GM12878 (cell line): ENCODE measurements around the gene MRPS18A. TPM values are rescaled to one million over a fixed set of nuclear protein-coding genes. Genes with fewer than 3 reads are reported as not detected.

Source experiments
- CBX3 ChIP-seq: fragments of 200-600 bp; sonication (generic); IDR thresholded peaks from 2 replicates; pipeline ENCODE4 v1.6.1; 2016; ENCODE audit warnings: low read depth, borderline replicate concordance
- CHD4 ChIP-seq: fragments of 200-600 bp; sonication (generic); IDR thresholded peaks from 2 replicates; pipeline ENCODE4 v1.6.1; 2016; ENCODE audit warnings: mild to moderate bottlenecking
- CREM ChIP-seq: IDR thresholded peaks from 2 replicates; pipeline ENCODE4 v1.6.1; 2014; ENCODE audit warnings: antibody characterized with exemption, low read depth
- GATAD2B ChIP-seq: fragments of 450-650 bp; conservative IDR thresholded peaks from 2 replicates; pipeline ENCODE4 v1.6.1; 2017; ENCODE audit warnings: low read depth, mild to moderate bottlenecking, moderate library complexity
- JUNB ChIP-seq: IDR thresholded peaks from 2 replicates; pipeline ENCODE4 v1.6.1; 2016; ENCODE audit warnings: antibody characterized with exemption, mild to moderate bottlenecking
- KDM1A ChIP-seq: fragments of 200-600 bp; sonication (generic); IDR thresholded peaks from 2 replicates; pipeline ENCODE4 v1.6.1; 2016; ENCODE audit warnings: borderline replicate concordance
- MTA2 ChIP-seq: fragments of 450-650 bp; IDR thresholded peaks from 2 replicates; pipeline ENCODE4 v1.6.1; 2016; ENCODE audit warnings: low read depth, mild to moderate bottlenecking, moderate library complexity
- MYB ChIP-seq: fragments of 150-350 bp; IDR thresholded peaks from 2 replicates; pipeline ENCODE4 v1.6.1; 2014; ENCODE audit warnings: mild to moderate bottlenecking, low read depth, low read length, borderline replicate concordance
- NRF1 ChIP-seq: conservative IDR thresholded peaks from 2 replicates; pipeline ENCODE4 v1.6.1; 2011; ENCODE audit warnings: mild to moderate bottlenecking, low read depth, low read length, improper control_type of control experiment
- POU2F2 ChIP-seq: IDR thresholded peaks from 3 replicates; pipeline ENCODE4 v1.6.1; 2011; ENCODE audit warnings: low read depth, mild to moderate bottlenecking, low read length, borderline replicate concordance
- RAD51 ChIP-seq: fragments of 450-650 bp; IDR thresholded peaks from 2 replicates; pipeline ENCODE4 v1.6.1; 2016; ENCODE audit warnings: moderate library complexity, mild to moderate bottlenecking, inconsistent platforms
- RB1 ChIP-seq: fragments of 450-650 bp; formaldehyde crosslinking; IDR thresholded peaks from 2 replicates; pipeline ENCODE4 v1.6.1; 2017; ENCODE audit warnings: mild to moderate bottlenecking, borderline replicate concordance
- RBBP5 ChIP-seq: fragments of 200-600 bp; sonication (generic); conservative IDR thresholded peaks from 2 replicates; pipeline ENCODE4 v1.6.1; 2016
- RFX5 ChIP-seq: IDR thresholded peaks from 2 replicates; pipeline ENCODE4 v1.6.1; 2011; ENCODE audit warnings: low read depth, low read length, improper control_type of control experiment
- SIN3A ChIP-seq: IDR thresholded peaks from 2 replicates; pipeline ENCODE4 v1.6.1; 2012; ENCODE audit warnings: low read depth, low read length, improper control_type of control experiment
- SRF ChIP-seq, 2 experiments: IDR thresholded peaks; 2 replicates each; pipeline ENCODE4 v1.6.1; 2011; ENCODE audit warnings: low read depth in 2 of 2, low read length in 2 of 2, mild to moderate bottlenecking in 1 of 2, moderate library complexity in 1 of 2
- TAF1 ChIP-seq: IDR thresholded peaks from 2 replicates; pipeline ENCODE4 v1.6.1; 2011; ENCODE audit warnings: mild to moderate bottlenecking, low read depth, low read length, borderline replicate concordance
- TCF7 ChIP-seq: IDR thresholded peaks from 2 replicates; pipeline ENCODE4 v1.6.1; 2014; ENCODE audit warnings: antibody characterized with exemption, borderline replicate concordance
- USF2 ChIP-seq: IDR thresholded peaks from 2 replicates; pipeline ENCODE4 v1.6.1; 2011; ENCODE audit warnings: low read depth, low read length, improper control_type of control experiment, borderline replicate concordance
- ZSCAN29 ChIP-seq: fragments of 450-650 bp; IDR thresholded peaks from 2 replicates; pipeline ENCODE4 v1.6.1; 2017; ENCODE audit warnings: mild to moderate bottlenecking, moderate library complexity
- polyA plus RNA-seq, 11 experiments: library from polyadenylated mRNA; depleted of rRNA in 4 of 11; unstranded in 6 of 11; stranded (reverse) in 5 of 11; fragments of >200 nt; fragmentation: Nextera tagmentation in 4 of 11; fragmentation: Illumina TruSeq in 1 of 11; extraction: Ambion mirVana in 4 of 11; extraction: Trizol in 1 of 11; gene quantifications; 1 replicate in 1 of 11; 2 replicates in 10 of 11; pipeline versions ENCODE4 v1.2.1 to v1.2.3, GENCODE V29; 2011 to 2016; ENCODE audit warnings: inconsistent platforms in 2 of 11, missing spikeins in 2 of 11, low read depth in 1 of 11
- total RNA-seq, 4 experiments: library from RNA; depleted of rRNA in 3 of 4; stranded (reverse); fragments of >200 nt in 3 of 4; fragmentation: Illumina TruSeq in 1 of 4; extraction: Trizol in 1 of 4; gene quantifications; 2 replicates each; pipeline versions ENCODE4 v1.2.1 to v1.2.3, GENCODE V29; 2013 to 2021
- TF ChIP-seq, protein P1 (sequence below): fragments of 450-650 bp; formaldehyde crosslinking; IDR thresholded peaks from 2 replicates; pipeline ENCODE4 v1.4.0; 2022; ENCODE audit warnings: mild to moderate bottlenecking, moderate library complexity
- TF ChIP-seq, protein P2 (sequence below): IDR thresholded peaks from 2 replicates; pipeline ENCODE4 v1.6.1; 2012; ENCODE audit warnings: low read depth, low read length, improper control_type of control experiment
- TF ChIP-seq, protein P3 (sequence below): fragments of 450-650 bp; IDR thresholded peaks from 2 replicates; pipeline ENCODE4 v1.6.1; 2017; ENCODE audit warnings: low read depth, mild to moderate bottlenecking, moderate library complexity

The MRPS18A gene
- total and polyA plus RNA-seq, 10 of the 15 experiments (the other 5 are each of a cell fraction or from before 2014, with no cell fraction given): 66.3 to 158 (median 98.7) TPM

GRCh38 chr6:43733471-43734293, 46.1 kb upstream of the MRPS18A start (continued):
- TF ChIP-seq ZSCAN29 (no peak), POU2F2 (no peak), SRF (IDR thresholded peaks at IDR 0.05; ENCODE audit: low read depth in 2 of 2, low read length in 2 of 2) (peak; percentile 83), TCF7 (no peak; the same call in 1 of the 2 replicates), NRF1 (no peak), RBBP5 (no peak), RB1 (no peak), MTA2 (no peak), RAD51 (no peak), TAF1 (0 out of 2 replicates have a peak, but pooled peaks have one; percentile 17), CHD4 (no peak), RFX5 (no peak), CBX3 (no peak), MYB (no peak), SIN3A (no peak), CREM (peak; percentile 50; the same call in 1 of the 2 replicates), JUNB (no peak), KDM1A (no peak), GATAD2B (no peak), USF2 (no peak)
- TF ChIP-seq, protein P1, sequence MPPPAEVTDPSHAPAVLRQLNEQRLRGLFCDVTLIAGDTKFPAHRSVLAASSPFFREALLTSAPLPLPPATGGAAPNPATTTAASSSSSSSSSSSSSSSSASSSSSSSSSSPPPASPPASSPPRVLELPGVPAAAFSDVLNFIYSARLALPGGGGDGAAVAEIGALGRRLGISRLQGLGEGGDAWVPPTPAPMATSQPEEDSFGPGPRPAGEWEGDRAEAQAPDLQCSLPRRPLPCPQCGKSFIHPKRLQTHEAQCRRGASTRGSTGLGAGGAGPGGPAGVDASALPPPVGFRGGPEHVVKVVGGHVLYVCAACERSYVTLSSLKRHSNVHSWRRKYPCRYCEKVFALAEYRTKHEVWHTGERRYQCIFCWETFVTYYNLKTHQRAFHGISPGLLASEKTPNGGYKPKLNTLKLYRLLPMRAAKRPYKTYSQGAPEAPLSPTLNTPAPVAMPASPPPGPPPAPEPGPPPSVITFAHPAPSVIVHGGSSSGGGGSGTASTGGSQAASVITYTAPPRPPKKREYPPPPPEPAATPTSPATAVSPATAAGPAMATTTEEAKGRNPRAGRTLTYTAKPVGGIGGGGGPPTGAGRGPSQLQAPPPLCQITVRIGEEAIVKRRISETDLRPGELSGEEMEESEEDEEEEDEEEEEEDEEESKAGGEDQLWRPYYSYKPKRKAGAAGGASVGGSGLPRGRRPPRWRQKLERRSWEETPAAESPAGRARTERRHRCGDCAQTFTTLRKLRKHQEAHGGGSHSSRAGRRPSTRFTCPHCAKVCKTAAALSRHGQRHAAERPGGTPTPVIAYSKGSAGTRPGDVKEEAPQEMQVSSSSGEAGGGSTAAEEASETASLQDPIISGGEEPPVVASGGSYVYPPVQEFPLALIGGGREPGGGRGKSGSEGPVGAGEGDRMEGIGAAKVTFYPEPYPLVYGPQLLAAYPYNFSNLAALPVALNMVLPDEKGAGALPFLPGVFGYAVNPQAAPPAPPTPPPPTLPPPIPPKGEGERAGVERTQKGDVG (CRISPR knock-in tag): no peak
- TF ChIP-seq, protein P2, sequence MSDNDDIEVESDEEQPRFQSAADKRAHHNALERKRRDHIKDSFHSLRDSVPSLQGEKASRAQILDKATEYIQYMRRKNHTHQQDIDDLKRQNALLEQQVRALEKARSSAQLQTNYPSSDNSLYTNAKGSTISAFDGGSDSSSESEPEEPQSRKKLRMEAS: no peak
- TF ChIP-seq, protein P3, sequence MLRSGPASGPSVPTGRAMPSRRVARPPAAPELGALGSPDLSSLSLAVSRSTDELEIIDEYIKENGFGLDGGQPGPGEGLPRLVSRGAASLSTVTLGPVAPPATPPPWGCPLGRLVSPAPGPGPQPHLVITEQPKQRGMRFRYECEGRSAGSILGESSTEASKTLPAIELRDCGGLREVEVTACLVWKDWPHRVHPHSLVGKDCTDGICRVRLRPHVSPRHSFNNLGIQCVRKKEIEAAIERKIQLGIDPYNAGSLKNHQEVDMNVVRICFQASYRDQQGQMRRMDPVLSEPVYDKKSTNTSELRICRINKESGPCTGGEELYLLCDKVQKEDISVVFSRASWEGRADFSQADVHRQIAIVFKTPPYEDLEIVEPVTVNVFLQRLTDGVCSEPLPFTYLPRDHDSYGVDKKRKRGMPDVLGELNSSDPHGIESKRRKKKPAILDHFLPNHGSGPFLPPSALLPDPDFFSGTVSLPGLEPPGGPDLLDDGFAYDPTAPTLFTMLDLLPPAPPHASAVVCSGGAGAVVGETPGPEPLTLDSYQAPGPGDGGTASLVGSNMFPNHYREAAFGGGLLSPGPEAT: peak; percentile 35; the same call in 1 of the 2 replicates
